Effector CD8-positive, alpha-beta T cell (primary cell): ENCODE results near the gene CROCC2.

Experiments used
- DNase-seq: peaks from one replicate; lab custom pipeline; 2025; lab: John Stamatoyannopoulos, UW

Gene CROCC2

GRCh38 chr2:241036964-241037421 lies 130.9 kb downstream of the CROCC2 start:
- no peak for DNase-seq

GRCh38 chr2:241037498-241037897 lies 131.4 kb downstream of the CROCC2 start:
- DNase-seq: no peak

- no peak for DNase-seq
Observed at GRCh38 chr2:241038374-241039180, 132.4 kb downstream of the CROCC2 start.

GRCh38 chr2:241039416-241039815 lies 133.3 kb downstream of the CROCC2 start:
- DNase-seq: no peak

- DNase-seq: no peak
Observed at GRCh38 chr2:241040081-241040803, 134.1 kb downstream of the CROCC2 start.

GRCh38 chr2:241041589-241042158 lies 135.5 kb downstream of the CROCC2 start:
- no peak for DNase-seq
